GM12891 (cell line): ENCODE results near the gene PDZRN3.

Experiments
- PAX5 ChIP-seq: IDR thresholded peaks from 2 replicates; pipeline ENCODE4 v1.6.1; 2011; ENCODE audit warnings: low read length, moderate library complexity, mild to moderate bottlenecking; ENCODE audit not compliant: insufficient read depth, severe bottlenecking
- POLR2A ChIP-seq: IDR thresholded peaks from 2 replicates; pipeline ENCODE4 v1.6.1; 2011; ENCODE audit warnings: low read depth, low read length, control low read depth
- POLR2AphosphoS5 ChIP-seq: IDR thresholded peaks from 2 replicates; pipeline ENCODE4 v1.6.1; 2011; ENCODE audit warnings: low read depth, low read length, control low read depth
- POU2F2 ChIP-seq: IDR thresholded peaks from 2 replicates; pipeline ENCODE4 v1.6.1; 2011; ENCODE audit warnings: low read depth, mild to moderate bottlenecking, control low read depth, low read length, moderate library complexity
- SPI1 ChIP-seq: IDR thresholded peaks from 2 replicates; pipeline ENCODE4 v1.6.1; 2011; ENCODE audit warnings: low read depth, low read length, control low read depth
- TAF1 ChIP-seq: IDR thresholded peaks from 2 replicates; pipeline ENCODE4 v1.6.1; 2011; ENCODE audit warnings: low read depth, low read length, control low read depth

- TF ChIP-seq POLR2A (no peak), TAF1 (no peak), POLR2AphosphoS5 (no peak), PAX5 (no peak), SPI1 (no peak), POU2F2 (no peak)
These were observed 205.4 kb downstream of the PDZRN3 start for GRCh38 chr3:73419179-73419803.
